ENCODE results near the gene ALCAM. TPM values are rescaled to one million over a fixed set of nuclear protein-coding genes. Genes with fewer than 3 reads are reported as not detected.

The ALCAM gene
- total RNA-seq, 2 donors from 2014 or later = 32.2 to 91.2 TPM

DNA sequence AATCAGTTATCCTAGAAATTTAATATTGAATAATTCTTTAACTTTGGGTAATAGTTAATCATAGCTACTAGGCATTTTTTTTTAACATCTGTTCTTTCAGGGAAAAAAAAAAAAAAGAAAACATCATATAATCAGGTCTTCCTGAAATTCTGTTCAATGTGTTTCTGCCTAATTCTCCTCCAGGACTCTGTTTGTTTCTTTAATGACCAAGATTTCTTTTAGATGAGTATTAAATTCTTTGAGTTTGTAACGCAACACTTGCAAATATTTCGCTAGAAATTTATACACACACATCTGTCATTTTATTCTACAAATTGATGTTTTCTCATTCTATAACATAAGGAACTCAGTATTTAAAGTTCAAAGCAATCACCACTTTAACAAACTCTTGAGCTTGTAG lies 56.7 kb downstream of the ALCAM start:
- intact Hi-C loops (cut with DNase I) = no loop called here
- Histone ChIP-seq H3K9me3 (no peaks in the 10 kb centered on the region), H3K36me3 (no peaks in the 10 kb centered on the region), H3K27me3 (replicated peaks; ENCODE audit: insufficient read depth) (no peaks in the 10 kb centered on the region), H3K4me3 (no peak overlapping the region), H3K4me1 (replicated peaks) (no peaks in the 10 kb centered on the region), H3K27ac (no peak overlapping the region)
- no peak for DNase-seq (ENCODE audit: low spot score)
- 89% methylated on average over 2 of the region's 2 CpGs for WGBS
- TF ChIP-seq CTCF (IDR thresholded peaks at IDR 0.05) (no peak), POLR2A (IDR thresholded peaks at IDR 0.05) (no peak), POLR2AphosphoS5 (IDR thresholded peaks at IDR 0.05) (no peak)

DNA sequence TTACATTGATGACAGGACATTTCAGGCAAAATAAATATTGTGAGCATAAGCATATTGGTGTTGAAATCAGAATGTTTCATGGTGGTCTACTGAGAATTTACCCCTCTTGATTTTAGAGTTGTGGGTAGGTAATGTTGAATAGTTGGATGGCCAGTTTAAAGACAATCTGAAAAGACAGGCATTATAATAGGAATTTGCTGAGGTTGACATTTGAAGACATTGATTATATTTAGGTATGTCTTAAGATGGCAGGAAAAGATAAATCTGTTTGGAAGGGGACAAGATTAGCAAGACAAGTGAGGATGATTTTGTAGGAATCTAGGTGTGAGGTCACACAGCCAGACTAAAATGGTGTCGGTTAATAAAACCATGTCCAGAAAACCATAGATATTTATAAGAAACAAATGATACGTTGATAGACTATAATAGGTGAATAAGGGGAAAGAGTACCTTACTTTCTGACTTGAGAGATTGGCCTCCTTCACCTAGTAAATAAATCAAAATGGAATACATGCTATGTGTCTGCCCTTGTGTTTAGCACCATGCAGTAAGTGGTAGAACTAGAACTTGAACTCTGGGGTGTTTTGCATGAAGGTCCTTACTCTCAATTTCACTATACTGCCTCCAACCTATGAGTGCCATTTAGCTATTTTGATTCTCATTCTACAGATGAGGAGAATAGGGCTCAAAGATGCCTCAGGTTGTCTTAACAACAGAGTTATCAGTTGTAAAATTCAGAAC lies 57.9 kb downstream of the ALCAM start:
- H3K27me3 ChIP-seq (replicated peaks; ENCODE audit: insufficient read depth) = no peaks in the 10 kb centered on the region

GRCh38 chr3:105425153-105425502 lies 58.4 kb downstream of the ALCAM start:
- H3K4me1 ChIP-seq (replicated peaks) = no peaks in the 10 kb centered on the region
- H3K36me3 ChIP-seq = no peaks in the 10 kb centered on the region
- intact Hi-C loops (cut with DNase I) = no loop called here
- no peak for DNase-seq (ENCODE audit: low spot score)
- no peaks in the 10 kb centered on the region for H3K27me3 ChIP-seq (replicated peaks; ENCODE audit: insufficient read depth)
- WGBS = 74% methylated on average over 4 of the region's 4 CpGs
- no peak overlapping the region for H3K27ac ChIP-seq
- H3K9me3 ChIP-seq = no peaks in the 10 kb centered on the region
- H3K4me3 ChIP-seq = no peak overlapping the region
- TF ChIP-seq CTCF (IDR thresholded peaks at IDR 0.05) (no peak), POLR2AphosphoS5 (IDR thresholded peaks at IDR 0.05) (no peak), POLR2A (IDR thresholded peaks at IDR 0.05) (no peak)

More for the DNA sequence above, 57.9 kb downstream of the ALCAM start:
- Histone ChIP-seq H3K4me3 (no peak overlapping the region), H3K36me3 (no peaks in the 10 kb centered on the region), H3K4me1 (replicated peaks) (no peaks in the 10 kb centered on the region), H3K9me3 (no peaks in the 10 kb centered on the region), H3K27ac (no peak overlapping the region)
- TF ChIP-seq CTCF (IDR thresholded peaks at IDR 0.05) = no peak
- TF ChIP-seq POLR2AphosphoS5 (IDR thresholded peaks at IDR 0.05) = no peak
- TF ChIP-seq POLR2A (IDR thresholded peaks at IDR 0.05) = no peak
- DNase-seq (ENCODE audit: low spot score) = no peak
- 46% methylated on average over 2 of the region's 2 CpGs for WGBS
- intact Hi-C loops (cut with DNase I) = no loop called here

- no peaks in the 10 kb centered on the region for H3K9me3 ChIP-seq
- 100% methylated on average over 1 of the region's 1 CpG for WGBS
Measured at GRCh38 chr3:105427332-105427731, 60.6 kb downstream of the ALCAM start.

More at GRCh38 chr3:105427332-105427731, 60.6 kb downstream of the ALCAM start:
- no peak overlapping the region for H3K4me3 ChIP-seq
- no peak for DNase-seq (ENCODE audit: low spot score)
- no peak for TF ChIP-seq POLR2AphosphoS5 (IDR thresholded peaks at IDR 0.05)
- no peak for TF ChIP-seq CTCF (IDR thresholded peaks at IDR 0.05)
- no peak for TF ChIP-seq POLR2A (IDR thresholded peaks at IDR 0.05)
- no peaks in the 10 kb centered on the region for H3K36me3 ChIP-seq
- no peaks in the 10 kb centered on the region for H3K27me3 ChIP-seq (replicated peaks; ENCODE audit: insufficient read depth)
- H3K27ac ChIP-seq = no peak overlapping the region
- intact Hi-C loops (cut with DNase I) = no loop called here
- no peaks in the 10 kb centered on the region for H3K4me1 ChIP-seq (replicated peaks)
